ENCODE results near the gene ABL1.

Gene ABL1

DNA sequence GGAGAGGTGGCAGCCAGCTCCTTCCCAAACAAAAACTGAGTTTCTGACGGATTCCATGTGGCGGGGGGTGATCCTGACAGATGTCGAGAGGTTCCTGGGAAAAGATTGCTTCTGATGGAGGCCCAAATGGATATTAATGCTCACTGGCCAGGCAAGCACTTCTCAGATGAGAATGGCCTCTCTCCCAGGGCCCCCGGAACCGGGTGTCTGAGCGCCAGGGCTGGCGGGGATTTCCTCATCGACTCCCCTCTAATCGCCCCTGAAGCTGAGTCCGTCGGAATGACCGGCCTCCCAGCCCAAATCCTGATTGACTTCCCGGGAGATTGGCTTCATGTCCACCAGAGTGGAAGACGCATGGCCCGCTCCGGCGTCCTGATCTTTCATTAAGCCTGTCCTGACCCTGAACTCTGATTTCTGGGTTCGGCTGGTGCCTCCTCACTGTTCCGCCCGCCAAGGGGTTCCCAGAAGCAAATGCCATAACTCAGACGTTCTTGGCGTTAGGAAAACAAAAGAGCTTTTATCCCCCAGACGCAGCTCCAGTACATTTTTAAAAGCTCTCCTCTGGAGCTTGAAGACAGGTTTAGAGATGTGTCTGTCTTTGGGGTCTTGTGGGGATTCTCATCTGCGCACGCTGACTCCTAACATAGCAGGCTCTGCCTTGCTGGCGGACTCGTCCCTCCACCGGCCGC, 86.4 kb downstream of the ABL1 start:
- TF ChIP-seq, protein P1, sequence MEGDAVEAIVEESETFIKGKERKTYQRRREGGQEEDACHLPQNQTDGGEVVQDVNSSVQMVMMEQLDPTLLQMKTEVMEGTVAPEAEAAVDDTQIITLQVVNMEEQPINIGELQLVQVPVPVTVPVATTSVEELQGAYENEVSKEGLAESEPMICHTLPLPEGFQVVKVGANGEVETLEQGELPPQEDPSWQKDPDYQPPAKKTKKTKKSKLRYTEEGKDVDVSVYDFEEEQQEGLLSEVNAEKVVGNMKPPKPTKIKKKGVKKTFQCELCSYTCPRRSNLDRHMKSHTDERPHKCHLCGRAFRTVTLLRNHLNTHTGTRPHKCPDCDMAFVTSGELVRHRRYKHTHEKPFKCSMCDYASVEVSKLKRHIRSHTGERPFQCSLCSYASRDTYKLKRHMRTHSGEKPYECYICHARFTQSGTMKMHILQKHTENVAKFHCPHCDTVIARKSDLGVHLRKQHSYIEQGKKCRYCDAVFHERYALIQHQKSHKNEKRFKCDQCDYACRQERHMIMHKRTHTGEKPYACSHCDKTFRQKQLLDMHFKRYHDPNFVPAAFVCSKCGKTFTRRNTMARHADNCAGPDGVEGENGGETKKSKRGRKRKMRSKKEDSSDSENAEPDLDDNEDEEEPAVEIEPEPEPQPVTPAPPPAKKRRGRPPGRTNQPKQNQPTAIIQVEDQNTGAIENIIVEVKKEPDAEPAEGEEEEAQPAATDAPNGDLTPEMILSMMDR (conservative IDR thresholded peaks at IDR 0.05; ENCODE audit: control insufficient read depth, insufficient read depth, low read depth, low read length) = no peak
- no peak overlapping the region for H3K4me3 ChIP-seq (ENCODE audit: control insufficient read depth, low read depth, low read length)
- no peak for DNase-seq (ENCODE audit: low read depth)

DNA sequence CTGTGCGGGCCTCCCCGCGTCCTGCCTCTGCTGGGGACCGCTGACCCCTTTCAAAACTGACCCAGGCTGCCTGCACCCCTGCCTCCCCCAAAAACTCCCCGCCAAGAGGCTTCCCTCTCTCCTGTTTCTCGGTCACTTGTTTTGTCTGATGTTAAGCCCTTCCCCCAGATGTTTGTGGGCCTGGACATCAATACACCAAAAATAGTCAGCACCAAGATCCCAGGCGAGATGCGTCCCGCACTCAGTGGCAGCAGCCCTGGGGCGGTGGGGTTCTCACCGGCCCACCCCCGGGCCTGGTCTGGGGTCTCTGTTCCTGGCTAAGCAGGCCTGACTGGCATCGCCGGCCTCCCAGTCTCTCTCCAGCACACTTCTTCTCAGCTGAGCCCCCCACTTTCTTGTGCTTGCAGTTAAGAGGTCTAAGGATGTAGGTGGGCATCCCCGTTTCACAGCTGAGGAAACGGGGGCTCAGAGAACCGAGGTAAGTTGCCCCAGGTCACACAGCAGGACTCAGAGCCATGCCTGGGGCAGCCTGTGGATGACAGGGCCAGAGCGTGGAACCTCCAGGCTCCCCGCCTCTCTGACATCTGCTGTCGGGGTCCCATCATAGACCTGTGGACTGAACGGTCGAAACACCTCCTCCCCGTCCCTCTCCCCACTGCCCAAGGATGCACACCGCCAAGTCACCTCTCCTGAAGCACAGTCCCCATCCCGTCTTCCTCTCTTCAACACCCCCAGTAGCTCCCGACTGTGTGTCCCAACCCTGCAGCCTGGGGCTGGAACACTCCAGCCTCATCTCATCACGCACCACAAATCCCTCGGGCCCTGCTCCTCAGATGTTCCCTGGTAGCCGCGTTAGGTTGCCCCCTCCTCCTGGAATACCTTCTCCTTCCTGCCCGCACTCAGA, 87.2 kb downstream of the ABL1 start:
- TF ChIP-seq, protein P1 (conservative IDR thresholded peaks at IDR 0.05; ENCODE audit: control insufficient read depth, insufficient read depth, low read depth, low read length) = no peak
- DNase-seq (ENCODE audit: low read depth) = no peak
- no peak overlapping the region for H3K4me3 ChIP-seq (ENCODE audit: control insufficient read depth, low read depth, low read length)

DNA sequence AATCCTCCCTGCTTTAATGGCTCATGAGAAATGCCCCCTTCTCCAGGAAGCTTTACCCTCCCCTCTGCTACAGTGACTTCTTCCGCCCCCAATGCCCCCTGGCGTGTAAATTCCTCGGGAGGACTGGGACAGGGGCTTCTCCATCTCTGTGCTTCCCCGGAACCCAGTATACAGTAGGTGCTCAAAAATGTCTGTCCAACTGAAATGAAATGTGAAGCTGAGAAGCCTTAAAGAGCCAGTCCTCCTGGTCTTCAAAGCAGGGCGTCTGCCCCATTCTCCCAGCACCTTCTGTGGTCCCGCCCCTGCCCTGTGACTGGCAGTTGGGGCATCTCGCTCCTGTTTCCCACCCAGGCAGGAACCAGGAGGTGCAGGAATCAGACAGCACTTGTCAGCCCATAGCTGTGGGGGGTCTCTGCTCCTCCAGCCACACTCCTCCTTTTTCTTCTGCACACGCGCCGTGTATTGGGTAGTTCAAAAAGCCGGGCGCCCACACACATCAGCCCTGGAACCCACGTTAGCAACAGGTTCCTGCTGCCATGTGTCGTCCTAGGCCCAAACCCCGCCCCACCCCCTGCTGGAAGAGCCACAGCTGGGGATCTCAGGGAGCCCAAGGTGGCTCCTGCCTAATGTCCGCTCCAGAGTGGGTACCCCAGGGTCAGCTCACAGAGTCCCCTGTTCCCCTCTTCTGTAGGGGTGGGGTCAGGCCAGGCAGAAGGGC, 88.0 kb downstream of the ABL1 start:
- no peak overlapping the region for H3K4me3 ChIP-seq (ENCODE audit: control insufficient read depth, low read depth, low read length)
- DNase-seq (ENCODE audit: low read depth) = no peak
- TF ChIP-seq, protein P1 (conservative IDR thresholded peaks at IDR 0.05; ENCODE audit: control insufficient read depth, insufficient read depth, low read depth, low read length) = no peak

DNA sequence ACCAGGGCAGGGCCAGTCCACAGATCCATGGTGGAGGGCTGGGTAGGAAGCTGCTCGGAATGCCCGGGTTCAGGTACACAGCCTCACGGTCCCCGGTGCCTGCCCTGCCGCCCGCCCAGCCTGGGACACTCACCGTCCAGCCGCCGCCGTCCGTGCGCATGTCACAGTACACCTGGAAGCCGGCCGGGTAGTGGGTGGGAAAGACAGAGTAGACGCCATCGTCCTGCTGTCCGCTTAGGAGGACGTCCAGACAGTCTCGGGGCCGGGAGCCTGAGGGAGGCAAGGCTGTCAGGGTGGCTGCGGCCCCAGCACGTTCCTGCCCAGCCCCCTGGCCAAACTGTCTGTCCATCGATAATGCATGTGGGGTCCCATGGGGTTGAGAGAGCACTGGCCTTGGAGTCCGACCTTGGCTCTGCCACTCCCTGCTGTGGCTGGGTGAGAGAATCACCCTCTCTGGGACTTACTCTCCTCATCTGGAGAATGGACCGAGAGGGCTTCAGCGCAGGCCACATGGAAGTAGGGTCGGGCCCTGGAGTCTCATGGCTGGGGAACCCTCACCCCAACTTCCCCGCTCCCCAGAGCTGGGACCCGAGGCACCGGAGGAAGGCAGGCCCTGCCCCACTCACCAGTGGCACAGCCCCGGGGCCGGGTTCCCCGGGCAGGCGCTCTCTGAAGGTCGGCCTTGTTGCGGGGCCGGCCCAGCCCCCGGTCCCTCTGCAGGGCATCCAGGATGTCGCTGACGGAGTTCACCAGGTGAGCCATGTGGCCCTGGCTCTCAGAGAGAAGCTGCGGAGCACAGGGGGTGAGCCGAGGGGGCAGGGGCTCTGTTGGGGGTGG, 88.8 kb downstream of the ABL1 start:
- no peak for DNase-seq (ENCODE audit: low read depth)
- TF ChIP-seq, protein P1 (conservative IDR thresholded peaks at IDR 0.05; ENCODE audit: control insufficient read depth, insufficient read depth, low read depth, low read length) = no peak

DNA sequence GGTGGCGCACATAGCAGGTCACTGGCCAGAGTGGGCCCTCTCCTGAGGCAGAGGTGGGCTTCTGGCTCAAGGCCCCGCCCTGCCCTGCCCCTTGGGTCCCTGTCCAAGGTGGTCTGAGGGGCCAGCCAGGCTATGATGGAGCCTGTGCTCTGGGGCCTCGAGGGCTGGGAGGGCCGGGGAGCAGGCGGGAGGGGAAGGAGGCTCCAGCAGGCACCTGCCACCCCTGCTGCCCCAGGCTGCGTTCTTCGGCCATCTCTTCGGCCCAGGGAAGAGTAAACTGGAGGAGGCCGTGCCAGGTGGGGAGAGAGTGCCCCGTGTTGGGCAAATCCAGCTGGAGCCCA, 89.4 kb downstream of the ABL1 start:
- H3K4me3 ChIP-seq (ENCODE audit: control insufficient read depth, low read depth, low read length) = no peak overlapping the region
- TF ChIP-seq, protein P1 (conservative IDR thresholded peaks at IDR 0.05; ENCODE audit: control insufficient read depth, insufficient read depth, low read depth, low read length) = no peak
- DNase-seq (ENCODE audit: low read depth) = no peak

More for the DNA sequence above, 88.8 kb downstream of the ABL1 start:
- H3K4me3 ChIP-seq (ENCODE audit: control insufficient read depth, low read depth, low read length) = no peak overlapping the region
